ENCODE measurements around the gene PNMA1.

DNA sequence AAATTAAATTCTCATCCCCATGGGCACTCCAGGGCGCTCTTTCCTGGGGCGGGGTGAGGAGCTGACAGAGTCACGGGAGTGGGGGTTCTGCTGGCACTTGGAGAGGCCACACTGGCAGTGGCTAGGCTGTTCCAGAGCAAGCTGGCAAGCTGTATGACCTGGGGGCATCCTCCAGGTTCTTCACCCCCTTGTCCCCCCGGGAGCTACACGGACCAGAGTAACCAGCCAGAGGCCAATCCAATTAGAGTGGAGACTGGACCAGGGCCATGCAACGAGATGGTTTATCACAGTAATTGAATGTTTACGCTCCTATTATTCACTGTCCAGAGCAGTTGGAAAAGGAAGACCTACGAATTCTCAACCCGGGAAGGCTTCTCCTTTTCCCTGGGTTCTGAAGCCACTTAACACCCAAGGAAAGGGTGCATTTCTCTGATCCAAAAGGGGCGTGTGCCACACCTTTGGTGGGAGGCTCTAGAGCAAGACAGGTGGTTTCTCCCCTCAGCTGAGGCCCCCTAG, 43.8 kb upstream of the PNMA1 start:
- TF ChIP-seq POLR2A (IDR thresholded peaks at IDR 0.05), result peak; percentile 3
- TF ChIP-seq, protein P1, sequence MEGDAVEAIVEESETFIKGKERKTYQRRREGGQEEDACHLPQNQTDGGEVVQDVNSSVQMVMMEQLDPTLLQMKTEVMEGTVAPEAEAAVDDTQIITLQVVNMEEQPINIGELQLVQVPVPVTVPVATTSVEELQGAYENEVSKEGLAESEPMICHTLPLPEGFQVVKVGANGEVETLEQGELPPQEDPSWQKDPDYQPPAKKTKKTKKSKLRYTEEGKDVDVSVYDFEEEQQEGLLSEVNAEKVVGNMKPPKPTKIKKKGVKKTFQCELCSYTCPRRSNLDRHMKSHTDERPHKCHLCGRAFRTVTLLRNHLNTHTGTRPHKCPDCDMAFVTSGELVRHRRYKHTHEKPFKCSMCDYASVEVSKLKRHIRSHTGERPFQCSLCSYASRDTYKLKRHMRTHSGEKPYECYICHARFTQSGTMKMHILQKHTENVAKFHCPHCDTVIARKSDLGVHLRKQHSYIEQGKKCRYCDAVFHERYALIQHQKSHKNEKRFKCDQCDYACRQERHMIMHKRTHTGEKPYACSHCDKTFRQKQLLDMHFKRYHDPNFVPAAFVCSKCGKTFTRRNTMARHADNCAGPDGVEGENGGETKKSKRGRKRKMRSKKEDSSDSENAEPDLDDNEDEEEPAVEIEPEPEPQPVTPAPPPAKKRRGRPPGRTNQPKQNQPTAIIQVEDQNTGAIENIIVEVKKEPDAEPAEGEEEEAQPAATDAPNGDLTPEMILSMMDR (IDR thresholded peaks at IDR 0.05), result no peak

Data from right lobe of liver (tissue), 4 donors.